ENCODE measurements around the gene GPR18.

Gene GPR18

DNA sequence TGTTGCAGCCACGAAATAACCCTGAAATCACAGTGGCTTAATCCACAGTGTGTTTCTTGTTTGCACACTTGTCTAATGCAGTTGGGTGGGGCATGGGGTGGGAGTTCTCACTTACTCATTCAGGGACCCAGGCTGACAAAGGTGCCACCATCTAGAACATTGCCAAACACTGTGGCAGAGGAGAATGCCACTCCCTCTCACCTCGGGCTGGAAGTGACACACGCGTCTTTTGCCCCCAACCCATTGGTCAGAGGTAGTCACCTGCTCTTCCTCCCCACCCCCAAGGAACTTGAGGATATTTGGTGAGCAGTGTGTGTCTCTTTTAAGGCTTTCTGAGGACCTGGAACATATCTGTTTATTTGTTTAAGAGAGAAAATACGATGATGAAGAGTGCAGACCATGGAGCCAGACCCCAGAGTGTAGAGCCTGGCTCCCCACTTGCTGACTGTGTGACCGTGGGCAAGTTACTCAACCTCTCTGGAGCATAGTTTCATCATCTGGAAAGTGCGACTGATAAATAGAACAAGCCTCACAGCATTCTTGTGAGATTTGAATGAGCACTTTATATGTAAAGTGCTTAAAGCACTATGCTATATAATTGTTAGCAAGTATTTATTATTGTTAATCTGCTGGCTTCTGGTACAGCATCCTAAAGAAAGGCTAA is 31.6 kb upstream of the GPR18 start:
- Histone ChIP-seq H3K4me3 (ENCODE audit: low read depth, low read length) (no peak overlapping the region), H4K91ac (ENCODE audit: low read depth, low read length) (no peak overlapping the region), H4K8ac (ENCODE audit: low read depth, low read length) (no peak overlapping the region), H4K12ac (ENCODE audit: low read depth, low read length) (no peak overlapping the region), H3K27ac (ENCODE audit: low read depth, low read length) (no peak overlapping the region), H2AK5ac (ENCODE audit: low read length) (no peak overlapping the region), H2BK5ac (ENCODE audit: low read depth, low read length, poor library complexity) (no peak overlapping the region), H2BK12ac (ENCODE audit: low read length) (no peak overlapping the region), H2BK120ac (ENCODE audit: insufficient read depth, low read length, poor library complexity) (no peak overlapping the region), H3K9me3 (ENCODE audit: insufficient read depth, low read depth, low read length) (peaks cover 2% of the 10 kb centered on the region), H3K4me2 (ENCODE audit: low read length) (no peak overlapping the region), H3K18ac (ENCODE audit: low read length) (no peak overlapping the region), H3K79me1 (ENCODE audit: low read length) (no peaks in the 10 kb centered on the region), H3K9ac (ENCODE audit: low read length) (no peak overlapping the region), H3K79me2 (ENCODE audit: control insufficient read depth, insufficient read depth, low read length, poor library complexity) (no peaks in the 10 kb centered on the region), H3K4me1 (ENCODE audit: control insufficient read depth in 1 of 2, insufficient read depth in 2 of 2, low read length in 2 of 2) (no peaks in the 10 kb centered on the region), H3K27me3 (ENCODE audit: insufficient read depth, low read length) (no peaks in the 10 kb centered on the region), H3K4ac (ENCODE audit: low read depth, low read length) (no peak overlapping the region), H3K23ac (ENCODE audit: low read length) (no peak overlapping the region), H3K36me3 (ENCODE audit: control insufficient read depth in 1 of 2, insufficient read depth in 2 of 2, low read length in 2 of 2) (peaks cover 0 to 1% of the 10 kb centered on the region in 2 experiments), H2AFZ (ENCODE audit: insufficient read depth, low read length, poor library complexity) (no peak overlapping the region), H3K14ac (ENCODE audit: low read length) (no peak overlapping the region)
- DNase-seq, result peak; percentile 35 to 66
- WGBS (ENCODE audit: extremely low coverage, insufficient coverage, insufficient read length), result no CpG with 5 or more reads among the region's 7 CpGs

DNA sequence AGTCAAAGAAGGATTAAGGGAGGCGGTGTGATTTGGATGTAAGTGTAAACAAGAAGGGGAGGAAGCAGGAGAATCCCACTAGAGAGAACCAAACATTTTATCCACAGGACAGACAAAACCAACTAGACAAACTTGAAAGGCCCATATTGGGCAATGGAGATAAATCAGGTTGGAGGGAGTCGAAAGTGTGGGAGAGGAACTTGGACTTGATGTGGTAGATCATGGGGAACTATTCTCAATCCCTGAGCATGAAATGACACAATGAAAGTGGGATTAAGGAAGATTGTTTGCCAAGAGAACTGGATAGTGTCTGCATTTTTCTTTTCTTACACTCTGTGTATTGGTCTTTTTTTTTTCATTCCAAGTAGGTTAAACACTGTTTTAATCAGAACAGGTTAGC is 31.1 kb upstream of the GPR18 start:
- H3K79me1 ChIP-seq (ENCODE audit: low read length), result no peaks in the 10 kb centered on the region
- H3K9me3 ChIP-seq (ENCODE audit: insufficient read depth, low read depth, low read length), result peaks cover 2% of the 10 kb centered on the region
- H3K27ac ChIP-seq (ENCODE audit: low read depth, low read length), result no peak overlapping the region
- no peak overlapping the region for H2AFZ ChIP-seq (ENCODE audit: insufficient read depth, low read length, poor library complexity)
- DNase-seq, result no peak
- H3K4me3 ChIP-seq (ENCODE audit: low read depth, low read length), result no peak overlapping the region
- no peak overlapping the region for H3K4me2 ChIP-seq (ENCODE audit: low read length)
- H3K4ac ChIP-seq (ENCODE audit: low read depth, low read length), result no peak overlapping the region
- no peak overlapping the region for H3K14ac ChIP-seq (ENCODE audit: low read length)
- H2BK5ac ChIP-seq (ENCODE audit: low read depth, low read length, poor library complexity), result no peak overlapping the region
- H3K36me3 ChIP-seq (ENCODE audit: control insufficient read depth in 1 of 2, insufficient read depth in 2 of 2, low read length in 2 of 2), result peaks cover 0 to 1% of the 10 kb centered on the region in 2 experiments
- H3K23ac ChIP-seq (ENCODE audit: low read length), result no peak overlapping the region
- H2BK120ac ChIP-seq (ENCODE audit: insufficient read depth, low read length, poor library complexity), result no peak overlapping the region
- H3K9ac ChIP-seq (ENCODE audit: low read length), result no peak overlapping the region
- no peak overlapping the region for H3K18ac ChIP-seq (ENCODE audit: low read length)
- no peak overlapping the region for H2BK12ac ChIP-seq (ENCODE audit: low read length)
- no peak overlapping the region for H4K8ac ChIP-seq (ENCODE audit: low read depth, low read length)
- H3K79me2 ChIP-seq (ENCODE audit: control insufficient read depth, insufficient read depth, low read length, poor library complexity), result no peaks in the 10 kb centered on the region
- no peaks in the 10 kb centered on the region for H3K4me1 ChIP-seq (ENCODE audit: control insufficient read depth in 1 of 2, insufficient read depth in 2 of 2, low read length in 2 of 2)
- no CpG with 5 or more reads among the region's 2 CpGs for WGBS (ENCODE audit: extremely low coverage, insufficient coverage, insufficient read length)
- H2AK5ac ChIP-seq (ENCODE audit: low read length), result no peak overlapping the region
- H3K27me3 ChIP-seq (ENCODE audit: insufficient read depth, low read length), result no peaks in the 10 kb centered on the region
- no peak overlapping the region for H4K12ac ChIP-seq (ENCODE audit: low read depth, low read length)
- no peak overlapping the region for H4K91ac ChIP-seq (ENCODE audit: low read depth, low read length)

DNA sequence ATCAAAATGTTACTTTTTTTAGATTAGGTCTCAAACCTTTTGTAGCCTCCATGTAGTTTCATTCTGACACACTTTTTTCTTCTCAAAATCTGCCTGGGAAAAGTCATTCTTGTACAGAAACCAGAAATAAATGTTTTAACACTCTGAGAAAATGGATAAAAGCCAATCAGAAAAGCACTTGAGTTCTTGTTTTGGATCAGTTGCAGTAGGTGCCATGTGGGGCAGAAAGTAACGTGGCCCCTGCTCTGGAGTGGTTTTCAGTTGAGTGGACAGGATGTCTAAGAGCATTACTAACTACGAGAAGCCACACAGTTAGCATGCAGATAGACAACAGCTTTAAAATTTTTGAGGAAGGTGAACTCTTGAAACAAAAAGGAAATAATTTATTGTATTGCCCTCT is 29.9 kb upstream of the GPR18 start:
- WGBS (ENCODE audit: extremely low coverage, insufficient coverage, insufficient read length), result no CpG with 5 or more reads among the region's 2 CpGs
- Histone ChIP-seq H2BK5ac (ENCODE audit: low read depth, low read length, poor library complexity) (no peak overlapping the region), H3K4me2 (ENCODE audit: low read length) (no peak overlapping the region)

DNA sequence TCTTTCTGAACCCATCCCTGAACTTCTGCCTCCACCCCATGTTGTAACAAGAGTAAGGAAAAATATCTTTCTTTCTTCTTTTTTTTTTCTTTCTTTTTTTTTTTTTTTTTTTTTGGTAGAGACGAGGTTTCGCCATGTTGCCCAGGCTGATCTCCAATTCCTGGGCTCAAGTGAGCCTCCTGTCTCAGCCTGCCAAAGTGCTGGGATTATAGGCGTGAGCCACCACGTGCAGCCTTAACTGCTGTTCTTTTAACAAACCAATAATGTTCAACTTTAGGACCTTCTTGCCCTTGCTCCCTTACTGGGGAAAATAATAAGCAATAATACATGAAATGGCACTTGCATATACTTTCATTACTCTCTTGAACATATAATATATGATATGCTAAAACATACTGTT is 29.4 kb upstream of the GPR18 start:
- Histone ChIP-seq H3K4me1 (ENCODE audit: control insufficient read depth in 1 of 2, insufficient read depth in 2 of 2, low read length in 2 of 2) (no peaks in the 10 kb centered on the region), H2BK12ac (ENCODE audit: low read length) (no peak overlapping the region), H3K14ac (ENCODE audit: low read length) (no peak overlapping the region), H3K27ac (ENCODE audit: low read depth, low read length) (no peak overlapping the region), H2BK120ac (ENCODE audit: insufficient read depth, low read length, poor library complexity) (no peak overlapping the region), H3K18ac (ENCODE audit: low read length) (no peak overlapping the region), H2AFZ (ENCODE audit: insufficient read depth, low read length, poor library complexity) (no peak overlapping the region), H3K4me3 (ENCODE audit: low read depth, low read length) (no peak overlapping the region), H2BK5ac (ENCODE audit: low read depth, low read length, poor library complexity) (no peak overlapping the region), H3K9ac (ENCODE audit: low read length) (no peak overlapping the region), H3K79me2 (ENCODE audit: control insufficient read depth, insufficient read depth, low read length, poor library complexity) (no peaks in the 10 kb centered on the region), H3K9me3 (ENCODE audit: insufficient read depth, low read depth, low read length) (peaks cover 2% of the 10 kb centered on the region), H4K12ac (ENCODE audit: low read depth, low read length) (no peak overlapping the region), H3K4ac (ENCODE audit: low read depth, low read length) (no peak overlapping the region), H4K91ac (ENCODE audit: low read depth, low read length) (no peak overlapping the region), H3K27me3 (ENCODE audit: insufficient read depth, low read length) (no peaks in the 10 kb centered on the region), H3K79me1 (ENCODE audit: low read length) (no peaks in the 10 kb centered on the region), H3K36me3 (ENCODE audit: control insufficient read depth in 1 of 2, insufficient read depth in 2 of 2, low read length in 2 of 2) (peaks cover 0 to 1% of the 10 kb centered on the region in 2 experiments), H3K23ac (ENCODE audit: low read length) (no peak overlapping the region), H3K4me2 (ENCODE audit: low read length) (no peak overlapping the region), H4K8ac (ENCODE audit: low read depth, low read length) (no peak overlapping the region), H2AK5ac (ENCODE audit: low read length) (no peak overlapping the region)
- DNase-seq, result no peak
- no CpG with 5 or more reads among the region's 4 CpGs for WGBS (ENCODE audit: extremely low coverage, insufficient coverage, insufficient read length)

More for the DNA sequence above, 29.9 kb upstream of the GPR18 start:
- DNase-seq, result no peak
- no peak overlapping the region for H2BK12ac ChIP-seq (ENCODE audit: low read length)
- no peak overlapping the region for H4K8ac ChIP-seq (ENCODE audit: low read depth, low read length)
- H3K4me3 ChIP-seq (ENCODE audit: low read depth, low read length), result no peak overlapping the region
- H3K27me3 ChIP-seq (ENCODE audit: insufficient read depth, low read length), result no peaks in the 10 kb centered on the region
- H3K23ac ChIP-seq (ENCODE audit: low read length), result no peak overlapping the region
- H3K18ac ChIP-seq (ENCODE audit: low read length), result no peak overlapping the region
- peaks cover 0 to 1% of the 10 kb centered on the region in 2 experiments for H3K36me3 ChIP-seq (ENCODE audit: control insufficient read depth in 1 of 2, insufficient read depth in 2 of 2, low read length in 2 of 2)
- H2AK5ac ChIP-seq (ENCODE audit: low read length), result no peak overlapping the region
- no peak overlapping the region for H3K27ac ChIP-seq (ENCODE audit: low read depth, low read length)
- no peaks in the 10 kb centered on the region for H3K79me1 ChIP-seq (ENCODE audit: low read length)
- no peak overlapping the region for H3K14ac ChIP-seq (ENCODE audit: low read length)
- H4K91ac ChIP-seq (ENCODE audit: low read depth, low read length), result no peak overlapping the region
- H4K12ac ChIP-seq (ENCODE audit: low read depth, low read length), result no peak overlapping the region
- peaks cover 2% of the 10 kb centered on the region for H3K9me3 ChIP-seq (ENCODE audit: insufficient read depth, low read depth, low read length)
- no peaks in the 10 kb centered on the region for H3K4me1 ChIP-seq (ENCODE audit: control insufficient read depth in 1 of 2, insufficient read depth in 2 of 2, low read length in 2 of 2)
- H3K4ac ChIP-seq (ENCODE audit: low read depth, low read length), result no peak overlapping the region
- no peaks in the 10 kb centered on the region for H3K79me2 ChIP-seq (ENCODE audit: control insufficient read depth, insufficient read depth, low read length, poor library complexity)
- no peak overlapping the region for H2AFZ ChIP-seq (ENCODE audit: insufficient read depth, low read length, poor library complexity)
- no peak overlapping the region for H3K9ac ChIP-seq (ENCODE audit: low read length)
- H2BK120ac ChIP-seq (ENCODE audit: insufficient read depth, low read length, poor library complexity), result no peak overlapping the region
